Measurements from ENCODE around the gene KCNH5.

Gene KCNH5

DNA sequence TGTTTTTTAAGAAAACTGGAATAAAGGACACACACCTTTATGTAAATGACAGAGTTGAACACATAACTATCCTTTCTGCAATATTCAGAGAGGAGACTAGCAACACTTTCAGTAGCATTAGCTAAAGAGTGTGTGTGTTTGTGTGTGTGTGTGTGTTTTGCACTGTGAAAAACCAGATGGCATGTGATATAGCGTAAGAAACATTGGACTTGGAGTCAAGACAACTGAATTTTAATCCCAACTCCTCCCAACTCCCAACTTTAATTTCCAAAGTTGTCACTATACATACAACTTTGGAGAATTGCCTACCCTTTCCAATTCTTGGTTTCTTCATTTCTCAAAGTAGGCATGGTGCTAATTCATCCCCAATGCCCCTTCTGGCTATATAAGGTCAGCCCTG is 347.8 kb downstream of the KCNH5 start:
- peaks cover 1% of the 10 kb centered on the region for H3K4me1 ChIP-seq (ENCODE audit: insufficient read depth, low read length)
- H2AFZ ChIP-seq (ENCODE audit: low read depth, low read length): no peak overlapping the region
- H3K9me3 ChIP-seq (ENCODE audit: low read length): no peaks in the 10 kb centered on the region
- no peaks in the 10 kb centered on the region for H3K36me3 ChIP-seq (ENCODE audit: insufficient read depth, low read length)
- H3K4me3 ChIP-seq (ENCODE audit: low read length): no peak overlapping the region
- no peaks in the 10 kb centered on the region for H3K27me3 ChIP-seq (ENCODE audit: insufficient read depth, low read length)

DNA sequence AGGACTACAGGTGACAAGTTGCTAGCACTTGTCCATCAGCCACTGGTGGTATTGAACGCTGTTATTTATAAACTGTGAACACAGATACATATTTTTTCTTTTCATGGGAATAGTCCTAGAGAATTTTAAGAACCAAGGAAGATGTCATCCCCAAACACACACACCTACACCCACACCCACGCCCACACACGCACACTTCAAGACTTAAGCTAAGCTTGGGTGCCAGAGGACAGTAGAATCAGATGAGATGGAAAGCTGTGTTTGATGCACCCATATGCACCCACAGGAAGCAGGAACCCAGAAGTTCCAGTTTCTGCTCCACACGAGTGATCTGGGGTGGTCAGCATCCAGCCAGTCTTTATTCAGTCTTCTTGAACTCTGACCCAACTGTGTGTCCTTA is 348.3 kb downstream of the KCNH5 start:
- no peaks in the 10 kb centered on the region for H3K36me3 ChIP-seq (ENCODE audit: insufficient read depth, low read length)
- no peak overlapping the region for H3K4me3 ChIP-seq (ENCODE audit: low read length)
- no peaks in the 10 kb centered on the region for H3K9me3 ChIP-seq (ENCODE audit: low read length)
- H3K4me1 ChIP-seq (ENCODE audit: insufficient read depth, low read length): peaks cover 6% of the 10 kb centered on the region
- H2AFZ ChIP-seq (ENCODE audit: low read depth, low read length): no peak overlapping the region
- no peaks in the 10 kb centered on the region for H3K27me3 ChIP-seq (ENCODE audit: insufficient read depth, low read length)

DNA sequence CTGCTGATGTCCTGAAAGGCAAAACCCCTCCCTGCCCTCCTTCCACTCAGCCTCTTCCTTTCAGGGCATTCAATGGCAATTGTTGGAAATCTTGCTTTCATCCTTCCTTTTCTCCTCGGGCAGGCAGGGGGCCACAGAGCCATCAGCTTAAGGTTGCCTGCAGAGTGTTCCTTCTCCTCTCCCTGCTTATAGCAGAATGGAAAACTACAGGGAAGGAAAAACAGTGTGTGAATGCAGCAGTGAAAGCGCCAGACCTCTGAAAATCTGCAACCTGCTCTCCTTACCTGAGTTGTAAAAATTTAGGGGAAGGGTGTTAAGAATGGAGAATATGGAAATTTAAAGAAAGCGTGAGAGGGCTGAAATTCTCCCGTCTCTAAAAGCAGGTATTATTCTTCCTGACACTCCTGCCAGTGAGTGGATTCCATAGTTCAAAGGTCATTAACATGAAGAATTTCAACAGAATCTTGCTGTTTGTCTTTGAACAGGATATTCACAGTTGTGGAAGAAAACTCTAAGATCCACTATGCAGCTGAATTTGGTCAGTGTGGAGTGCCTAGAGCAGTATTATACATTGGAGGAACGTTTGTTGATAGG is 348.8 kb downstream of the KCNH5 start:
- Histone ChIP-seq H3K4me1 (ENCODE audit: insufficient read depth, low read length) (peaks cover 6% of the 10 kb centered on the region), H3K4me3 (ENCODE audit: low read length) (no peak overlapping the region), H3K36me3 (ENCODE audit: insufficient read depth, low read length) (no peaks in the 10 kb centered on the region), H2AFZ (ENCODE audit: low read depth, low read length) (no peak overlapping the region), H3K27me3 (ENCODE audit: insufficient read depth, low read length) (no peaks in the 10 kb centered on the region), H3K9me3 (ENCODE audit: low read length) (no peaks in the 10 kb centered on the region)

DNA sequence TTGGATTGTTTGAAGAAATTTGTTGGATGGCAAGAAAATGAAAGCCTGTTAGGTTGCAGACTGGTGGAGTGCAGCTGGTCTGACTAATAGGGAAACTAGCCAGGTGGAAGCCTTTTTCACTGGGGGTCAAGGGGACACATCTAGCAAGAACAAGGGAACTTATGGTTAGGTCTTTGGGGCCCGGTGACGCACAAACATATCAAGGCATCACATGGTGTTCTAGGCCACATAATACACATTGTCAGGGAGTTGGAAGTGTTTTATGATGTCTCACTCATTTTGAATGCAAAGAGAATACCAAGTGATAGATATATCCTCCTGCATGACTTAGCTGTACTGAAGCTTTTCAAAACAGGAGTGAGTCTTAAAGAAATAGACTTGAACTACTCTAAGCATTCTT is 351.2 kb downstream of the KCNH5 start:
- Histone ChIP-seq H3K4me1 (ENCODE audit: insufficient read depth, low read length) (peaks cover 6% of the 10 kb centered on the region), H2AFZ (ENCODE audit: low read depth, low read length) (no peak overlapping the region), H3K9me3 (ENCODE audit: low read length) (no peaks in the 10 kb centered on the region), H3K4me3 (ENCODE audit: low read length) (no peak overlapping the region), H3K27me3 (ENCODE audit: insufficient read depth, low read length) (no peaks in the 10 kb centered on the region), H3K36me3 (ENCODE audit: insufficient read depth, low read length) (no peaks in the 10 kb centered on the region)

DNA sequence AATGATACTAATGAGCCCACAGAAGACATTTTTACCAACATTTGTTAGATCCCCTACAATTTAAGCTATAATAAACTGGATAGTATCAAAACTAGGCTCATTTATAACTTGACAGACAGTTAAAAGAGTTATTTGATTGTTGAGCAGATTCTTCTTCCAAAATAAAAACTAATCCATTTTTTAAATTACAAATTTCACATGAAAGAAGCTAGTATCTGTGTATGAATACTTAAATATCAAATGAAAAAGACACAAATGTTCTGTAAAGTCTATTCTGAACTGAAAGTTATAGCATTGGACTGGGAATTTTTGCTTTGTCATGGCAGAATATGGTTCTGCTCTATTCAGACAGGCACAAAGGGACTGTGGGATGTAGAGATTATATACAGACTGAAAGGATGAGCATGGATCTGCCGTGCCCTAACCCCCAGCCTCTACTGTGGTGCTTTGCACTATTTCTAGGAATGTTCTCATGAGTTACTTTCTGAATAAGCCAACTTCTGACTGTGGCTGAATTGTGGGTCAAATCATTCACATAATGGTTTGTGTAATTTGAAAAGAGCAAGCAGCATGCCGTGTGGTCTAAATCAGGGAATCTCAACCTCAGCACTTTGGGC is 352.7 kb downstream of the KCNH5 start:
- Histone ChIP-seq H3K9me3 (ENCODE audit: low read length) (no peaks in the 10 kb centered on the region), H3K4me3 (ENCODE audit: low read length) (no peak overlapping the region), H3K4me1 (ENCODE audit: insufficient read depth, low read length) (peaks cover 6% of the 10 kb centered on the region), H2AFZ (ENCODE audit: low read depth, low read length) (peak overlapping the region; percentile 30), H3K27me3 (ENCODE audit: insufficient read depth, low read length) (no peaks in the 10 kb centered on the region), H3K36me3 (ENCODE audit: insufficient read depth, low read length) (no peaks in the 10 kb centered on the region)

DNA sequence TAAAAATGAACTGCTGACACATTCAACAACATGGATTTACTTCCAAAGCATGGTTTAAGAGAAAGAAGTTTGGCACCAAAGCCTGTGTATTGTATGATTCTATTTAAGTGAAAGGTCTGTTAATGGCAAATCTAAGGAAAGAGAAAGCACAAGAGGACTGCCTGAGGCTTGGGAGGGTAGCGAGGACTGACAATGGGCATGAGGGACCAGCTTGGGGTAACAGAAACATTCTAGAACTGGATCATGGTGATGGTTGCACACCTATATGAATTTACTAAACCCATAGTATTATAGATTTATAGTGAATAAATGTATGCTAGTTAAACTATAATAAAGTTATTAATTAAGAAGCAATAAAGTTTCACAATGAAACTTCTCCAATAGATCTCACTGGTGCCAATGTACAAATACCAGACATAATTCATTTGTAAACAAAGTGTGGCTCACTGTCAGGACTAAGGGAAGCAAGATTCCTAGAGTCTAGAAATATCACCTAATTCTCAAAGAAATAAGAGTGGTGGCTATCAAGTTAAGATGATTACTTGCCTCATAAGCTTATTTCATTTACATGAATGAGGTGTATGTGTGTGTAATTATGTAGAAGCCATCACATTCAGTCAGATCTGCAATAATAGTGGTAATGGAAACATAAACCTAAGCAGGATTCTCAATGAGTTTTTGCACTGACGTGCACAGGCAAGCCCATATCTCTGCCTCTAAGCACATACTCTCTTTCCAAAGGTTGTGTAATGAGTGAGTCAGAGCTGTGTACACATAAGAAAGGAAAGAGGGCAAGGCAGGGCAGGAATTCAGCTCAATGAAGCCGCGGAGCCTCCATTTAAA is 353.4 kb downstream of the KCNH5 start:
- H3K36me3 ChIP-seq (ENCODE audit: insufficient read depth, low read length): no peaks in the 10 kb centered on the region
- H3K9me3 ChIP-seq (ENCODE audit: low read length): no peaks in the 10 kb centered on the region
- H3K4me1 ChIP-seq (ENCODE audit: insufficient read depth, low read length): peaks cover 6% of the 10 kb centered on the region
- H2AFZ ChIP-seq (ENCODE audit: low read depth, low read length): peak overlapping the region; percentile 30
- no peak overlapping the region for H3K4me3 ChIP-seq (ENCODE audit: low read length)
- H3K27me3 ChIP-seq (ENCODE audit: insufficient read depth, low read length): no peaks in the 10 kb centered on the region

DNA sequence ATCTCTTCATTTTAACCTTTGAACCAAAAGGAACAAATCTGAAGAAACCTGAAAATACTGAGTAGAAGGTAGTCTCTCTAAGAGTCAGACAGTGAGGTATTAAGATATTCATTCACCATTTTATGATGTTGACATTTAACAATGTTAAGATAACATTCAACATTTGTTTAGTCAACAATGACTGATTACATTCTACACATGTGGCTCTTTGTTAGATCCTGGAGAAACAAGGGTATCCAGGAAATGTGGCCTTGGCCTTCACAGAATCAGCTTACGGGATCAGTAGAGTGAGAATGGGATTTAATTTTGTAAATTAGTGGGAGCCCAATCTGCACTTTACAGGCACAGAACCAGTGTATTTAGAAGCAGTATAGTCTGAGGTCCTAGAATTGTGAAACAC is 355.5 kb downstream of the KCNH5 start:
- H3K9me3 ChIP-seq (ENCODE audit: low read length): no peaks in the 10 kb centered on the region
- H2AFZ ChIP-seq (ENCODE audit: low read depth, low read length): no peak overlapping the region
- H3K27me3 ChIP-seq (ENCODE audit: insufficient read depth, low read length): no peaks in the 10 kb centered on the region
- H3K36me3 ChIP-seq (ENCODE audit: insufficient read depth, low read length): no peaks in the 10 kb centered on the region
- peaks cover 6% of the 10 kb centered on the region for H3K4me1 ChIP-seq (ENCODE audit: insufficient read depth, low read length)
- no peak overlapping the region for H3K4me3 ChIP-seq (ENCODE audit: low read length)

DNA sequence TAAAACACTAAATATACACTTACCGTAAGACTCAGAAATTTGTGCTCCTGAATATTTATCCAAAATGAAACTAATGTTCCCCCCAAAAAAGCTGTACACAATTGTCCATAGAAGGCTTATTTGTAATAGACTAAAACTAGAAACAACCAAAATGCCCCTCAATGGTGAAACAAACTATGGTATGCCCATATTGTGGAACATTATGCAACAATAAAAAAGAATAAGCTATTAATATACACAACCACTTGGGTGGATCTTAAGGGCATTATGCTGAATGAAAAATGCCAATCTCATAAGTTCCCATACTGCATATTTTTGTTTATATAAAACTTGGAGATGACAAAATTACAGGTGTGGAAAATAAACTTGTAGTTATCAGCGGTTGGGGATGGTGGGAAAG is 357.4 kb downstream of the KCNH5 start:
- H3K9me3 ChIP-seq (ENCODE audit: low read length): no peaks in the 10 kb centered on the region
- no peaks in the 10 kb centered on the region for H3K36me3 ChIP-seq (ENCODE audit: insufficient read depth, low read length)
- H3K4me1 ChIP-seq (ENCODE audit: insufficient read depth, low read length): peaks cover 6% of the 10 kb centered on the region
- no peak overlapping the region for H2AFZ ChIP-seq (ENCODE audit: low read depth, low read length)
- no peak overlapping the region for H3K4me3 ChIP-seq (ENCODE audit: low read length)
- H3K27me3 ChIP-seq (ENCODE audit: insufficient read depth, low read length): no peaks in the 10 kb centered on the region

DNA sequence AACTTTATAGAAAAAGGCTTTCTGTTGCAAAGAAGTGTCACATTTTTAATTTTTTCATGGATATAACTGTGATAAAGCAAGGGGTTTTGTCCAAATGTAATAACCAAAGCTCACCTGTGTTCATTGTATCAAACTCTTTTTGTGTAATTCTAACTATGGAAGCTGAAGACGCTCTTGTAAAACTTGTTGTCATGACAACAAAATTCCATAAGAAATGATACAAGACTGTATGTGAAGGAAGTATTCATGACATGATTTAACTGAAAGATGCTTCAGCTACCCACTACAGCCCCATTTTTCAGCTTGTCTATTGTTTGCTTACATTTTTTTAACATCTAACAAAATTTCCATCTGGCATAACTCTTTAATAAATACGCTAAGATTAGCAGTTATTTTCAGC is 360.9 kb downstream of the KCNH5 start:
- no peaks in the 10 kb centered on the region for H3K36me3 ChIP-seq (ENCODE audit: insufficient read depth, low read length)
- no peak overlapping the region for H3K4me3 ChIP-seq (ENCODE audit: low read length)
- no peaks in the 10 kb centered on the region for H3K27me3 ChIP-seq (ENCODE audit: insufficient read depth, low read length)
- H2AFZ ChIP-seq (ENCODE audit: low read depth, low read length): no peak overlapping the region
- no peaks in the 10 kb centered on the region for H3K4me1 ChIP-seq (ENCODE audit: insufficient read depth, low read length)
- H3K9me3 ChIP-seq (ENCODE audit: low read length): no peaks in the 10 kb centered on the region

DNA sequence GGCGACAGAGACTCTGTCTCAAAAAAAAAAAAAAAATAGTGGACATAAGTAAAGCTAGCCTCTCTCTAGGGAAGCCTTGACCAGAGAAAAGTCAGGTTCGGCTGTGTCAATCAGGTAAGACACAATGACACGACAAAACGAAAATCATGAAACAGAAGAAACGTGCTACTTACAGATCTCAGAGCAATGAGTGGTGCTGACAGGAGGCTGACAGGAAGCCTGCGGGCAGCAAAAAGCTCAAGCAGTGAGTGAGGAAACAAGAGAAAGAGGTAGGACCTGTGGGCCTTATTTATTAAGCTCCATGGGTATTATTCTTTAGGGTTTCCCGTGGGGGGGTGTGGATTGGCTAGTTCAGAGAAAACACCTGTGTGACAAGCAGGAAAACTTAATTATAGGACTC is 363.1 kb downstream of the KCNH5 start:
- Histone ChIP-seq H3K27me3 (ENCODE audit: insufficient read depth, low read length) (no peaks in the 10 kb centered on the region), H3K4me1 (ENCODE audit: insufficient read depth, low read length) (no peaks in the 10 kb centered on the region), H3K4me3 (ENCODE audit: low read length) (no peak overlapping the region), H3K9me3 (ENCODE audit: low read length) (no peaks in the 10 kb centered on the region), H3K36me3 (ENCODE audit: insufficient read depth, low read length) (no peaks in the 10 kb centered on the region), H2AFZ (ENCODE audit: low read depth, low read length) (no peak overlapping the region)

DNA sequence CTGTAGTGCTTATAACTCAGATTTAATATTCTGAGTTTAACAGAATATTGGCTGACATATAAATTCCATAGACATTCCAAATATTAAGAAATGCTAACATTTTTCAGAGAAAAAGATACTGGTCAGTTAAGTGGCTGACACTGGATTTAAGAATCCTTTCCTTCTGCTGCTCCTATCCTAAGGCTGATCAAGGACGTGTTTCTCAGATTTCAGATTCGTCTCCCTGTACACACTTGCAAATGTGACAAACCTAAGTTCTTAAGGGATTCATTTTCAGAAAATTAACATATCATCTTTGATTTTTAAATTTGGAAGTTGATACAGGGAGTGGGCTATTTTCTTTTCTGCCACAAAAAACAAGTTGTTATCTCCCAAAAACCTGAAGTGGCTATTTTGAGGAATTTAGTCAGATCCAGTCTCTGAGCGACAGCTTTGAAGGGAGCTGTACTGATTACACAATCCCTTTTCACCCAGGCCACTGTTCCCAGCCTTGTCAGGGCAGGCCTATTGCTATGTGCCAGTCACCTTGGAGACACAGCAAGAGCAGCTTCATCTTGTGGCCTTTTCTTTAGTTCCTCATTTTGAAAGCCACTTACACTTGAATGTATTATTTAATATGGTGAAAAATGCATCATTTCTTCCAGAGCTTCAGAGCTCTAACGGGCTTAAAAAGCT is 370.6 kb downstream of the KCNH5 start:
- Histone ChIP-seq H3K27me3 (ENCODE audit: insufficient read depth, low read length) (no peaks in the 10 kb centered on the region), H3K36me3 (ENCODE audit: insufficient read depth, low read length) (no peaks in the 10 kb centered on the region), H3K4me1 (ENCODE audit: insufficient read depth, low read length) (peaks cover 8% of the 10 kb centered on the region), H2AFZ (ENCODE audit: low read depth, low read length) (no peak overlapping the region), H3K4me3 (ENCODE audit: low read length) (no peak overlapping the region), H3K9me3 (ENCODE audit: low read length) (no peaks in the 10 kb centered on the region)

DNA sequence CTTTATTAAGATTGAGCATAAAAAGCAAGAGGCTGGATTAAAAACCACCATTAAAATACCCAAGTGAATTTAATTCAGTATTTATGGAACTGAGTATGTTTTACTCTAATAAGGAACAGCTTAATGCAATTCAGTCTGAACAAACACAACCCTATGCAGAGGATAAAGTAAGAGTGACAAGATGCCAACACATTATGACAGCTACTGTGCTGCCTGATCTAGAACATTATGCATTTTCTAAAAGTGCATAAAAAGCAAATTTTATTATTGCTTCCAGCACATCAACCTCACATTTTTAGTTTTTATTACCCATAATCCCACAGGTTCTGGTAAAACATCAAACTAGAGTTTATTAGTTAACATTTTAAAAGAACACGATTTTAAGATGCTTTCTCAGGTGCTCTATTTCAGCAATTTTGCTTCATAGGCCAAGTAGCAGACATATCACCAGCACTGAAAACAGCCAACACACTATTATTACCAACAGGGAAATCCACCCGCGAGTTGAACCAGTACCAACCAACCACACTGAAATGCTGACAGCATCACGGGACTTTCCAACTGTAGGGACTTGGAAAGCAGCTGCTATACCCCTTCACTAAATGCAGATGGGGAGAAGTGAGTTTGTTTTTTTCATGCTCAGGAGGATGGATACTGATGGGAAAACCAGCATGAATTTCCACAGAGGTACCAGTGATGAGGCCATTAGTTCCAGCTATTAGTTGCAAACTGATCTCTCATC is 372.1 kb downstream of the KCNH5 start:
- peaks cover 8% of the 10 kb centered on the region for H3K4me1 ChIP-seq (ENCODE audit: insufficient read depth, low read length)
- H3K9me3 ChIP-seq (ENCODE audit: low read length): no peaks in the 10 kb centered on the region
- H2AFZ ChIP-seq (ENCODE audit: low read depth, low read length): no peak overlapping the region
- no peaks in the 10 kb centered on the region for H3K27me3 ChIP-seq (ENCODE audit: insufficient read depth, low read length)
- H3K36me3 ChIP-seq (ENCODE audit: insufficient read depth, low read length): no peaks in the 10 kb centered on the region
- no peak overlapping the region for H3K4me3 ChIP-seq (ENCODE audit: low read length)
